Liver (tissue), 9 donors: ENCODE measurements around the gene TMEM221. TPM values are rescaled to one million over a fixed set of nuclear protein-coding genes. Genes with fewer than 3 reads are reported as not detected.

Source experiments
- DNase-seq: peaks from one replicate; pipeline ENCODE4 v3.0.0-alpha.2; 2017; ENCODE audit warnings: low spot score
- H3K27ac ChIP-seq, 2 donors: one replicate each; pipeline ENCODE4 v1.7.0; 2013; ENCODE audit warnings: inconsistent platforms in 2 of 2, low read length in 2 of 2, control low read depth in 1 of 2, low read depth in 1 of 2, mild to moderate bottlenecking in 1 of 2
- H3K27me3 ChIP-seq, 4 donors: one replicate each; pipeline versions ENCODE4 v1.6.1 to v1.7.0; 2013; ENCODE audit warnings: low read length in 3 of 4, inconsistent platforms in 1 of 4, mild to moderate bottlenecking in 1 of 4, moderate library complexity in 1 of 4; ENCODE audit not compliant: control insufficient read depth in 4 of 4, insufficient read depth in 4 of 4
- H3K36me3 ChIP-seq, 4 donors: one replicate each; pipeline versions ENCODE4 v1.6.1 to v1.7.0; 2013; ENCODE audit warnings: low read length in 3 of 4, mild to moderate bottlenecking in 3 of 4, low read depth in 1 of 4, moderate library complexity in 1 of 4; ENCODE audit not compliant: control insufficient read depth in 4 of 4, insufficient read depth in 3 of 4
- H3K4me1 ChIP-seq, 4 donors: one replicate each; pipeline versions ENCODE4 v1.6.1 to v1.7.0; 2013; ENCODE audit warnings: low read length in 3 of 4, mild to moderate bottlenecking in 3 of 4, moderate library complexity in 1 of 4; ENCODE audit not compliant: control insufficient read depth in 4 of 4, insufficient read depth in 4 of 4
- H3K4me3 ChIP-seq, 3 donors: one replicate each; pipeline versions ENCODE4 v1.6.1 to v1.7.0; 2013; ENCODE audit warnings: low read length in 3 of 3, control low read depth in 1 of 3, low read depth in 1 of 3, mild to moderate bottlenecking in 1 of 3
- H3K9ac ChIP-seq, 2 donors: one replicate each; pipeline ENCODE4 v1.7.0; 2013; ENCODE audit warnings: low read length in 2 of 2, mild to moderate bottlenecking in 2 of 2, moderate library complexity in 2 of 2, control low read depth in 1 of 2, low read depth in 1 of 2
- H3K9me3 ChIP-seq, 4 donors: one replicate each; pipeline versions ENCODE4 v1.6.1 to v1.7.0; 2013; ENCODE audit warnings: low read length in 3 of 4; ENCODE audit not compliant: control insufficient read depth in 4 of 4
- ATF3 ChIP-seq: IDR thresholded peaks from 2 replicates; pipeline ENCODE4 v1.6.1; 2016; ENCODE audit warnings: antibody characterized with exemption
- CTCF ChIP-seq: fragments of 150-350 bp; IDR thresholded peaks from 2 replicates; pipeline ENCODE4 v1.5.1; 2017; ENCODE audit warnings: improper control_type of control experiment, low read depth, low read length; ENCODE audit not compliant: missing input control
- EGR1 ChIP-seq, 2 donors: IDR thresholded peaks; 2 replicates each; pipeline ENCODE4 v1.6.1; 2016 to 2018; ENCODE audit warnings: antibody characterized with exemption in 2 of 2, low read depth in 2 of 2
- FOXA1 ChIP-seq: IDR thresholded peaks from 2 replicates; pipeline ENCODE4 v1.6.1; 2016; ENCODE audit warnings: antibody characterized with exemption
- FOXA2 ChIP-seq: IDR thresholded peaks from 2 replicates; pipeline ENCODE4 v1.6.1; 2016; ENCODE audit warnings: antibody characterized with exemption
- GABPA ChIP-seq, 2 donors: IDR thresholded peaks in 1 of 2; conservative IDR thresholded peaks in 1 of 2; 2 replicates each; pipeline ENCODE4 v1.6.1; 2016; ENCODE audit warnings: antibody characterized with exemption in 2 of 2, mild to moderate bottlenecking in 1 of 2, moderate library complexity in 1 of 2
- HNF4A ChIP-seq, 2 donors: conservative IDR thresholded peaks; 2 replicates each; pipeline ENCODE4 v1.6.1; 2016; ENCODE audit warnings: antibody characterized with exemption in 2 of 2, mild to moderate bottlenecking in 2 of 2
- HNF4G ChIP-seq: IDR thresholded peaks from 2 replicates; pipeline ENCODE4 v1.6.1; 2016; ENCODE audit warnings: antibody characterized with exemption
- JUND ChIP-seq, 2 donors: IDR thresholded peaks; 2 replicates each; pipeline ENCODE4 v1.6.1; 2016; ENCODE audit warnings: antibody characterized with exemption in 2 of 2
- NR2F2 ChIP-seq: IDR thresholded peaks from 2 replicates; pipeline ENCODE4 v1.6.1; 2016; ENCODE audit warnings: antibody characterized with exemption
- RAD21 ChIP-seq, 2 donors: IDR thresholded peaks; 2 replicates each; pipeline ENCODE4 v1.6.1; 2016; ENCODE audit warnings: antibody characterized with exemption in 2 of 2, mild to moderate bottlenecking in 2 of 2
- REST ChIP-seq: IDR thresholded peaks from 2 replicates; pipeline ENCODE4 v1.6.1; 2016; ENCODE audit warnings: antibody characterized with exemption, mild to moderate bottlenecking
- RXRA ChIP-seq, 2 donors: IDR thresholded peaks; 2 replicates each; pipeline ENCODE4 v1.6.1; 2017 to 2018; ENCODE audit warnings: antibody characterized with exemption in 2 of 2, mild to moderate bottlenecking in 1 of 2
- SP1 ChIP-seq: IDR thresholded peaks from 2 replicates; pipeline ENCODE4 v1.6.1; 2018; ENCODE audit warnings: antibody characterized with exemption, mild to moderate bottlenecking
- TAF1 ChIP-seq: conservative IDR thresholded peaks from 2 replicates; pipeline ENCODE4 v1.6.1; 2016; ENCODE audit warnings: antibody characterized with exemption, mild to moderate bottlenecking
- YY1 ChIP-seq: IDR thresholded peaks from 2 replicates; pipeline ENCODE4 v1.6.1; 2016; ENCODE audit warnings: antibody characterized with exemption, mild to moderate bottlenecking
- WGBS: extraction: QIAGEN DNeasy Blood & Tissue Kit; methylation state at CpG from one replicate; pipeline ENCODE4 v1.1.7; 2013; 5-methylcytosine and 5-hydroxymethylcytosine counted together
- polyA plus RNA-seq, 2 donors: library from polyadenylated mRNA; stranded (reverse) in 1 of 2; unstranded in 1 of 2; fragments of 200-250 nt in 1 of 2; fragments of >200 nt in 1 of 2; fragmentation: Nextera tagmentation in 1 of 2; extraction: Ambion mirVana in 1 of 2; gene quantifications; one replicate each; pipeline versions ENCODE4 v1.2.1 to v1.2.3, GENCODE V29; 2013 to 2015
- total RNA-seq, 2 donors: library from RNA; depleted of rRNA; stranded (reverse); fragments of >200 nt; gene quantifications; one replicate each; pipeline ENCODE4 v1.2.3, GENCODE V29; 2014
- TF ChIP-seq, protein P1 (sequence below): IDR thresholded peaks from 2 replicates; pipeline ENCODE4 v1.6.1; 2016; ENCODE audit warnings: antibody characterized with exemption
- TF ChIP-seq, protein P2 (sequence below): IDR thresholded peaks from 2 replicates; pipeline ENCODE4 v1.6.1; 2016; ENCODE audit warnings: antibody characterized with exemption
- donor health status: healthy.
- donor health status: healthy.
- donor health status: healthy.
- donor health status: healthy.
- donor health status: healthy.

Gene TMEM221
- total and polyA plus RNA-seq, 4 donors: 0.06 to 0.15 (median 0.11) TPM

DNA sequence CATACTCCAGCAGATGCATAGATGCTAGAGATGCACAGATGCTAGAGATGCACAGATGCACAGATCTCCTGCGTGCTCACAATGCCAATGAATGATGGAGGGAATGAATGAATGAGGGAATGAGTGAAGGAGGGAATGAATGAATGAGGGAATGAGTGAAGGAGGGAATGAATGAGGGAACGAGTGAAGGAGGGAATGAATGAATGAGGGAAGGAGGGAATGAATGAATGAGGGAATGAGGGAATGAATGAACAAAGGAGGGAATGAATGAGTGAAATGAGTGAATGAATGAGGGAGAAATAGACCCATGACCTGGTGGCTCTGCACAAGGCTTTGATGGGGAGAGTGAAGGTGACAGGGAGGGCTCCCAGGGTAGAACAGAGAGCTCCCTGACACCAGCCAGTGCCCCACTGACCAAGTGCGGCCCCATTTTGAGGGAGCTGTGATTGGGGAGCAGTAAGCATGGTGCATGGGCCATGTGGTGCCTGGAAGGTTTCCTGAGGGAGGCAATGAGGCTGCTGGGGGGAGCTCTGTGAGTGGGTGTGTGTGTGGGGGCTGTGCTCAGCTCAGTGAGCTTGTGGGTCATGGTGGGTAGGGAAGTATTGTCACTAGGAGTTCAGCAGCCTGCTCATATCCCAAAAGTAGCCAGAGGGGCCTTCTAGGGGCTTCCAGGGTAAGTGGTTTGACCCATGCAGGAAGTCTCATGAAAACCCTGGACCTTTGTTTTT is 34.6 kb upstream of the TMEM221 start:
- WGBS: 75% methylated on average over 3 of the region's 3 CpGs
- Histone ChIP-seq H3K9ac (no peak overlapping the region), H3K27ac (no peak overlapping the region), H3K4me1 (peaks cover 0 to 3% (median 0%) of the 10 kb centered on the region in 4 donors), H3K36me3 (no peaks in the 10 kb centered on the region), H3K4me3 (no peak overlapping the region), H3K27me3 (no peaks in the 10 kb centered on the region), H3K9me3 (no peaks in the 10 kb centered on the region)
- TF ChIP-seq HNF4A (conservative IDR thresholded peaks at IDR 0.05) (no peak), ATF3 (no peak), FOXA2 (no peak), HNF4G (no peak), EGR1 (IDR thresholded peaks at IDR 0.05; ENCODE audit: low read depth in 2 of 2) (no peak), SP1 (no peak), RAD21 (IDR thresholded peaks at IDR 0.05) (no peak), NR2F2 (no peak), JUND (IDR thresholded peaks at IDR 0.05) (no peak), FOXA1 (no peak), CTCF (no peak), YY1 (no peak), REST (no peak), TAF1 (no peak), RXRA (IDR thresholded peaks at IDR 0.05) (no peak), GABPA (IDR thresholded peaks at IDR 0.05 in 1 of 2, conservative IDR thresholded peaks at IDR 0.05 in 1 of 2) (no peak)
- TF ChIP-seq, protein P1, sequence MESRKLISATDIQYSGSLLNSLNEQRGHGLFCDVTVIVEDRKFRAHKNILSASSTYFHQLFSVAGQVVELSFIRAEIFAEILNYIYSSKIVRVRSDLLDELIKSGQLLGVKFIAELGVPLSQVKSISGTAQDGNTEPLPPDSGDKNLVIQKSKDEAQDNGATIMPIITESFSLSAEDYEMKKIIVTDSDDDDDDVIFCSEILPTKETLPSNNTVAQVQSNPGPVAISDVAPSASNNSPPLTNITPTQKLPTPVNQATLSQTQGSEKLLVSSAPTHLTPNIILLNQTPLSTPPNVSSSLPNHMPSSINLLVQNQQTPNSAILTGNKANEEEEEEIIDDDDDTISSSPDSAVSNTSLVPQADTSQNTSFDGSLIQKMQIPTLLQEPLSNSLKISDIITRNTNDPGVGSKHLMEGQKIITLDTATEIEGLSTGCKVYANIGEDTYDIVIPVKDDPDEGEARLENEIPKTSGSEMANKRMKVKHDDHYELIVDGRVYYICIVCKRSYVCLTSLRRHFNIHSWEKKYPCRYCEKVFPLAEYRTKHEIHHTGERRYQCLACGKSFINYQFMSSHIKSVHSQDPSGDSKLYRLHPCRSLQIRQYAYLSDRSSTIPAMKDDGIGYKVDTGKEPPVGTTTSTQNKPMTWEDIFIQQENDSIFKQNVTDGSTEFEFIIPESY: no peak
- TF ChIP-seq, protein P2, sequence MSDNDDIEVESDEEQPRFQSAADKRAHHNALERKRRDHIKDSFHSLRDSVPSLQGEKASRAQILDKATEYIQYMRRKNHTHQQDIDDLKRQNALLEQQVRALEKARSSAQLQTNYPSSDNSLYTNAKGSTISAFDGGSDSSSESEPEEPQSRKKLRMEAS: no peak
- no peak for DNase-seq
